ENCODE data around the gene XPNPEP1.

DNA sequence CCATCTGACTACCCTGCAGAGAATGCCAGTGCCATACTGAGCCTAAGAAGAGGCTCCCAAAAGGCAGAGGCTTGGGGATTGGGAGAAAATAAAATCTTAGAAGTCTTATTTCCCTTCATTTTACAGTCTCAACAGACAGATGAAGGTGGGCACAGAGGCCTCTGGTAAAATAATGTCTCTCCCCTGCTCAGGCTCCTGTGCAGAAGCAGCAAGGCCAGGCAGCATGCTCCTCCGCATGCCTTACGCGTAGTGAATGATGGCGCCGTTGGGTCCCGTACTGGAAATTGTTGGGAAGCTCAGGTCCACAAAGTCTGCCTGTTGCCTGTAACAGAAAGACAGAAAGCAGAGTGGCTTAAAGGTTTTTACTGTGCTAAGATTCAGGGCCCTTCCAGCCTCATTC is 45.8 kb downstream of the XPNPEP1 start:
- TF ChIP-seq, protein P1, sequence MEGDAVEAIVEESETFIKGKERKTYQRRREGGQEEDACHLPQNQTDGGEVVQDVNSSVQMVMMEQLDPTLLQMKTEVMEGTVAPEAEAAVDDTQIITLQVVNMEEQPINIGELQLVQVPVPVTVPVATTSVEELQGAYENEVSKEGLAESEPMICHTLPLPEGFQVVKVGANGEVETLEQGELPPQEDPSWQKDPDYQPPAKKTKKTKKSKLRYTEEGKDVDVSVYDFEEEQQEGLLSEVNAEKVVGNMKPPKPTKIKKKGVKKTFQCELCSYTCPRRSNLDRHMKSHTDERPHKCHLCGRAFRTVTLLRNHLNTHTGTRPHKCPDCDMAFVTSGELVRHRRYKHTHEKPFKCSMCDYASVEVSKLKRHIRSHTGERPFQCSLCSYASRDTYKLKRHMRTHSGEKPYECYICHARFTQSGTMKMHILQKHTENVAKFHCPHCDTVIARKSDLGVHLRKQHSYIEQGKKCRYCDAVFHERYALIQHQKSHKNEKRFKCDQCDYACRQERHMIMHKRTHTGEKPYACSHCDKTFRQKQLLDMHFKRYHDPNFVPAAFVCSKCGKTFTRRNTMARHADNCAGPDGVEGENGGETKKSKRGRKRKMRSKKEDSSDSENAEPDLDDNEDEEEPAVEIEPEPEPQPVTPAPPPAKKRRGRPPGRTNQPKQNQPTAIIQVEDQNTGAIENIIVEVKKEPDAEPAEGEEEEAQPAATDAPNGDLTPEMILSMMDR (IDR thresholded peaks at IDR 0.05; ENCODE audit: low read depth, low read length): no peak
- TF ChIP-seq EZH2phosphoT487 (IDR thresholded peaks at IDR 0.05; ENCODE audit: low read depth): no peak
